ENCODE data around the gene LBP. TPM values are rescaled to one million over a fixed set of nuclear protein-coding genes. Genes with fewer than 3 reads are reported as not detected.

LBP gene
- total and polyA plus RNA-seq, 8 donors = 0.12 to 1.8 TPM; not detected in 6

- DNase-seq (no peak), ATAC-seq (no peak)
- no peak for TF ChIP-seq CTCF (IDR thresholded peaks at IDR 0.05)
- Histone ChIP-seq H3K4me3 (no peak overlapping the region), H3K9me3 (no peaks in the 10 kb centered on the region), H3K4me1 (peaks cover 0 to 43% of the 10 kb centered on the region in 2 donors), H3K27me3 (peaks cover 0 to 70% of the 10 kb centered on the region in 2 donors), H3K27ac (no peak overlapping the region), H3K36me3 (no peaks in the 10 kb centered on the region)
- intact Hi-C loops (cut with DNase I) = no loop called here
Observed at GRCh38 chr20:38306379-38306778, 39.9 kb upstream of the LBP start.

GRCh38 chr20:38307371-38308046, 38.8 kb upstream of the LBP start:
- no peak overlapping the region for H3K27ac ChIP-seq
- no peaks in the 10 kb centered on the region for H3K9me3 ChIP-seq
- TF ChIP-seq CTCF (IDR thresholded peaks at IDR 0.05) = no peak
- DNase-seq = no peak
- H3K4me3 ChIP-seq = no peak overlapping the region
- H3K4me1 ChIP-seq = peaks cover 0 to 43% of the 10 kb centered on the region in 2 donors
- no peak for ATAC-seq
- H3K36me3 ChIP-seq = no peaks in the 10 kb centered on the region
- intact Hi-C loops (cut with DNase I) = no loop called here
- H3K27me3 ChIP-seq = peaks cover 0 to 73% of the 10 kb centered on the region in 2 donors

- Histone ChIP-seq H3K36me3 (no peaks in the 10 kb centered on the region), H3K4me3 (no peak overlapping the region), H3K27me3 (peaks cover 0 to 67% of the 10 kb centered on the region in 2 donors), H3K4me1 (peaks cover 0 to 41% of the 10 kb centered on the region in 2 donors), H3K27ac (no peak overlapping the region), H3K9me3 (no peaks in the 10 kb centered on the region)
- no peak for TF ChIP-seq CTCF (IDR thresholded peaks at IDR 0.05)
- ATAC-seq = no peak
- DNase-seq = no peak
- intact Hi-C loops (cut with DNase I) = no loop called here
Observed at GRCh38 chr20:38308047-38308438, 38.2 kb upstream of the LBP start.

- H3K36me3 ChIP-seq = no peaks in the 10 kb centered on the region
- no peak for DNase-seq
- no peak for TF ChIP-seq CTCF (IDR thresholded peaks at IDR 0.05)
- peaks cover 0 to 37% of the 10 kb centered on the region in 2 donors for H3K4me1 ChIP-seq
- peaks cover 0 to 63% of the 10 kb centered on the region in 2 donors for H3K27me3 ChIP-seq
- intact Hi-C loops (cut with DNase I) = no loop called here
- H3K9me3 ChIP-seq = no peaks in the 10 kb centered on the region
- no peak for ATAC-seq
- no peak overlapping the region for H3K27ac ChIP-seq
- no peak overlapping the region for H3K4me3 ChIP-seq
Observed at GRCh38 chr20:38308447-38308846, 37.8 kb upstream of the LBP start.

- intact Hi-C loops (cut with DNase I) = no loop called here
- no peak for DNase-seq
Observed at GRCh38 chr20:38311091-38311490, 35.2 kb upstream of the LBP start.

More at GRCh38 chr20:38311091-38311490, 35.2 kb upstream of the LBP start:
- Histone ChIP-seq H3K27me3 (peaks cover 0 to 41% of the 10 kb centered on the region in 2 donors), H3K36me3 (no peaks in the 10 kb centered on the region), H3K4me3 (no peak overlapping the region), H3K9me3 (no peaks in the 10 kb centered on the region), H3K4me1 (peaks cover 0 to 14% of the 10 kb centered on the region in 2 donors), H3K27ac (no peak overlapping the region)
- no peak for ATAC-seq
- no peak for TF ChIP-seq CTCF (IDR thresholded peaks at IDR 0.05)

Data from left lung (tissue), 10 donors.